Neural progenitor cell (in vitro differentiated cells): ENCODE measurements around the gene TICAM2. TPM values are rescaled to one million over a fixed set of nuclear protein-coding genes. Genes with fewer than 3 reads are reported as not detected.

ENCODE experiments used
- DNase-seq: peaks from one replicate; pipeline ENCODE4 v3.0.0-alpha.2; 2016; ENCODE audit warnings: low spot score
- H2AFZ ChIP-seq: fragments of 200-600 bp; sonication (generic); replicated peaks from 2 replicates; pipeline ENCODE4 v1.6.1; 2016; ENCODE audit warnings: antibody characterized with exemption
- H3F3A ChIP-seq: fragments of 200-600 bp; sonication (generic); 2 replicates; pipeline ENCODE4 v1.6.1; 2016; ENCODE audit warnings: antibody characterized with exemption, low read depth
- H3K27ac ChIP-seq: fragments of 200-600 bp; sonication (generic); 2 replicates; pipeline ENCODE4 v1.5.1; 2016; ENCODE audit warnings: mild to moderate bottlenecking
- H3K27me3 ChIP-seq: fragments of 200-600 bp; sonication (generic); 2 replicates; pipeline ENCODE4 v1.6.1; 2016; ENCODE audit warnings: mild to moderate bottlenecking, moderate library complexity
- H3K36me3 ChIP-seq: fragments of 200-600 bp; sonication (generic); 2 replicates; pipeline ENCODE4 v1.5.1; 2016
- H3K4me1 ChIP-seq: fragments of 200-600 bp; sonication (generic); 2 replicates; pipeline ENCODE4 v1.6.1; 2016; ENCODE audit warnings: mixed run types
- H3K4me2 ChIP-seq: fragments of 200-600 bp; sonication (generic); 2 replicates; pipeline ENCODE4 v1.6.1; 2016
- H3K4me3 ChIP-seq: fragments of 200-600 bp; sonication (generic); 2 replicates; pipeline ENCODE4 v1.5.1; 2016
- H3K79me2 ChIP-seq: fragments of 200-600 bp; sonication (generic); 2 replicates; pipeline ENCODE4 v1.6.1; 2016; ENCODE audit warnings: low read depth
- H3K9ac ChIP-seq: fragments of 200-600 bp; sonication (generic); 2 replicates; pipeline ENCODE4 v1.6.1; 2016
- H3K9me3 ChIP-seq: fragments of 200-600 bp; sonication (generic); 2 replicates; pipeline ENCODE4 v1.5.1; 2016; ENCODE audit warnings: low read depth
- H4K20me1 ChIP-seq: fragments of 200-600 bp; sonication (generic); 2 replicates; pipeline ENCODE4 v1.6.1; 2016; ENCODE audit warnings: low read depth
- H3K27ac Mint-ChIP-seq: 3 replicates; pipeline ENCODE4 v1.8.0; 2021; ENCODE audit warnings: mixed read lengths
- H3K27me3 Mint-ChIP-seq: 2 replicates; pipeline ENCODE4 v1.8.0; 2022; ENCODE audit warnings: low read depth, mild to moderate bottlenecking, inconsistent platforms, moderate library complexity, mixed read lengths; ENCODE audit not compliant: insufficient read depth
- H3K36me3 Mint-ChIP-seq: 3 replicates; pipeline ENCODE4 v1.8.0; 2021; ENCODE audit warnings: mixed read lengths
- H3K4me1 Mint-ChIP-seq: 3 replicates; pipeline ENCODE4 v1.8.0; 2021; ENCODE audit warnings: mixed read lengths
- H3K4me3 Mint-ChIP-seq: 3 replicates; pipeline ENCODE4 v1.8.0; 2021; ENCODE audit warnings: mild to moderate bottlenecking, moderate library complexity, mixed read lengths
- H3K9me3 Mint-ChIP-seq: 3 replicates; pipeline ENCODE4 v1.8.0; 2020; ENCODE audit warnings: mixed read lengths
- EZH2 ChIP-seq: fragments of 200-600 bp; sonication (generic); IDR thresholded peaks from 2 replicates; pipeline ENCODE4 v1.6.1; 2017; ENCODE audit warnings: antibody characterized with exemption, mild to moderate bottlenecking, moderate library complexity
- EZH2phosphoT487 ChIP-seq: fragments of 200-600 bp; sonication (generic); IDR thresholded peaks from 2 replicates; pipeline ENCODE4 v1.6.1; 2017; ENCODE audit warnings: antibody characterized with exemption
- total RNA-seq: library from RNA; depleted of rRNA; stranded (reverse); fragments of >200 nt; gene quantifications from 2 replicates; pipeline ENCODE4 v1.2.3, GENCODE V29; 2015; ENCODE audit warnings: low replicate concordance
- TF ChIP-seq, protein P1 (sequence below): fragments of 200-600 bp; sonication (generic); IDR thresholded peaks from 2 replicates; pipeline ENCODE4 v1.5.1; 2017; ENCODE audit warnings: antibody characterized with exemption, mild to moderate bottlenecking

The TICAM2 gene
- total RNA-seq, 1 donor from 2014 or later, result not detected

DNA sequence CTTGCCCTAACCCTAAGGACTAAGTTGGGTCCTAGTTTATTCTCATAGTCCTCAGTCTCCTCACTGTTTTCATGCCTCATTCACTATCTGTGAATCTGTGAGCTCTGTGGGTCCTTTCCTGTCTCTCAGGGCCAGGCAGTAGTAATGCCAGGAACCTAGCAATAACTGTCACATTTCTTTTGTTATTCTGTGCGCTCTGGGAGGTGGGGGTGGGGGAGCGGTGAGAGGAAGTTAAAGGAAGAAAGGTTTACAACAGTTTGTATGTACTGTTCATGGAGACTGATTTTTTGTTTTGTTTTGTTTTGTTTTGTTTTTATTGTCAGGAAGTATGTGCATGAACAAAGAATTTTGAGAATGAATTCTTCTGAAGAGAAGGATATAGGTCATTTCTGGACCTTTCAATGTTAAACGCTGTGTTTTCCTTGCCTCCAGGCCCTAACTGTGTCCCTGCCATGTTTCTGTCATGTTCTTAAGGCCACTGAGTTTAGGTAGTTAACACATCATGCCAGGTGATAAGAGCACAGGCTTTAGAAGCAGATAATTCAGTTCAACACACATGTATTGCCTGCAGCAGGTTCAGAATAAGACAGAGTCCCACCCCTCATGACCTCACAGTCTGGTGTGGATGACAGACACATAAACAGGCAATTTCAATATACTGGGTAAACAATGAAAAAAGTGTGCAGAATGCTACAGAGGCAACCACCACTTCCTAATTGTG is 44.5 kb downstream of the TICAM2 start:
- no peaks in the 10 kb centered on the region for H3K79me2 ChIP-seq
- H3K4me1 ChIP-seq, result no peaks in the 10 kb centered on the region
- Mint-ChIP-seq H3K36me3 (no peaks in the 10 kb centered on the region), H3K27ac (no peak overlapping the region), H3K27me3 (no peaks in the 10 kb centered on the region), H3K4me3 (no peak overlapping the region), H3K4me1 (peaks cover 8% of the 10 kb centered on the region), H3K9me3 (no peaks in the 10 kb centered on the region)
- DNase-seq, result no peak
- H3K9me3 ChIP-seq, result no peaks in the 10 kb centered on the region
- H2AFZ ChIP-seq, result no peak overlapping the region
- H3K9ac ChIP-seq, result no peak overlapping the region
- no peaks in the 10 kb centered on the region for H3F3A ChIP-seq
- no peaks in the 10 kb centered on the region for H3K36me3 ChIP-seq
- H3K4me2 ChIP-seq, result no peak overlapping the region
- H4K20me1 ChIP-seq, result no peaks in the 10 kb centered on the region
- TF ChIP-seq, protein P1, sequence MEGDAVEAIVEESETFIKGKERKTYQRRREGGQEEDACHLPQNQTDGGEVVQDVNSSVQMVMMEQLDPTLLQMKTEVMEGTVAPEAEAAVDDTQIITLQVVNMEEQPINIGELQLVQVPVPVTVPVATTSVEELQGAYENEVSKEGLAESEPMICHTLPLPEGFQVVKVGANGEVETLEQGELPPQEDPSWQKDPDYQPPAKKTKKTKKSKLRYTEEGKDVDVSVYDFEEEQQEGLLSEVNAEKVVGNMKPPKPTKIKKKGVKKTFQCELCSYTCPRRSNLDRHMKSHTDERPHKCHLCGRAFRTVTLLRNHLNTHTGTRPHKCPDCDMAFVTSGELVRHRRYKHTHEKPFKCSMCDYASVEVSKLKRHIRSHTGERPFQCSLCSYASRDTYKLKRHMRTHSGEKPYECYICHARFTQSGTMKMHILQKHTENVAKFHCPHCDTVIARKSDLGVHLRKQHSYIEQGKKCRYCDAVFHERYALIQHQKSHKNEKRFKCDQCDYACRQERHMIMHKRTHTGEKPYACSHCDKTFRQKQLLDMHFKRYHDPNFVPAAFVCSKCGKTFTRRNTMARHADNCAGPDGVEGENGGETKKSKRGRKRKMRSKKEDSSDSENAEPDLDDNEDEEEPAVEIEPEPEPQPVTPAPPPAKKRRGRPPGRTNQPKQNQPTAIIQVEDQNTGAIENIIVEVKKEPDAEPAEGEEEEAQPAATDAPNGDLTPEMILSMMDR, result no peak
- TF ChIP-seq EZH2 (no peak), EZH2phosphoT487 (no peak)
- no peaks in the 10 kb centered on the region for H3K27me3 ChIP-seq
- H3K27ac ChIP-seq, result no peak overlapping the region
- no peak overlapping the region for H3K4me3 ChIP-seq

DNA sequence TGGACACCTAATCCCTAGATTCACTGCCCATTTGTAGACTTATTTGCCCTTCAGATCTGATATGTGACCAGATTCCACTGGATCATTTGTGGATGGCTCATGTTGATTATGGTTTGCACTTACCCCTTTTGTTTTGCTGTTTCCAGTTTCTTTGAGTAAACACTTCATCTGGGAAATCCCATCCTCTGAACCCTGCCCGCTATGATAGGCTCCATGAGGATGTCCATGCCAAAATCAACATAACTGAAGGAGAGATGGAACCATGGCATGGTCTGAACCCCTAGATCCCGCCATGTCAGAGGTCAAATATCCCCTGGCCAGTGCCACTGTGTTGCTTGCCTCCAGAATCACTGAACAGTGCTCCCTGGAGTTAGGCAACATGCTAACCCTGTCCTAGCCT is 46.0 kb downstream of the TICAM2 start:
- Histone ChIP-seq H3K4me1 (no peaks in the 10 kb centered on the region), H3K4me3 (no peak overlapping the region), H3K4me2 (no peak overlapping the region), H3K27me3 (no peaks in the 10 kb centered on the region), H3K9me3 (no peaks in the 10 kb centered on the region), H2AFZ (no peak overlapping the region), H3K79me2 (no peaks in the 10 kb centered on the region), H4K20me1 (no peaks in the 10 kb centered on the region), H3K9ac (no peak overlapping the region), H3K27ac (no peak overlapping the region), H3K36me3 (no peaks in the 10 kb centered on the region), H3F3A (no peaks in the 10 kb centered on the region)
- no peak overlapping the region for H3K27ac Mint-ChIP-seq
- H3K36me3 Mint-ChIP-seq, result no peaks in the 10 kb centered on the region
- no peak for DNase-seq
- H3K9me3 Mint-ChIP-seq, result no peaks in the 10 kb centered on the region
- no peaks in the 10 kb centered on the region for H3K27me3 Mint-ChIP-seq
- TF ChIP-seq EZH2phosphoT487, result no peak
- no peak for TF ChIP-seq EZH2
- peaks cover 8% of the 10 kb centered on the region for H3K4me1 Mint-ChIP-seq
- H3K4me3 Mint-ChIP-seq, result no peak overlapping the region

DNA sequence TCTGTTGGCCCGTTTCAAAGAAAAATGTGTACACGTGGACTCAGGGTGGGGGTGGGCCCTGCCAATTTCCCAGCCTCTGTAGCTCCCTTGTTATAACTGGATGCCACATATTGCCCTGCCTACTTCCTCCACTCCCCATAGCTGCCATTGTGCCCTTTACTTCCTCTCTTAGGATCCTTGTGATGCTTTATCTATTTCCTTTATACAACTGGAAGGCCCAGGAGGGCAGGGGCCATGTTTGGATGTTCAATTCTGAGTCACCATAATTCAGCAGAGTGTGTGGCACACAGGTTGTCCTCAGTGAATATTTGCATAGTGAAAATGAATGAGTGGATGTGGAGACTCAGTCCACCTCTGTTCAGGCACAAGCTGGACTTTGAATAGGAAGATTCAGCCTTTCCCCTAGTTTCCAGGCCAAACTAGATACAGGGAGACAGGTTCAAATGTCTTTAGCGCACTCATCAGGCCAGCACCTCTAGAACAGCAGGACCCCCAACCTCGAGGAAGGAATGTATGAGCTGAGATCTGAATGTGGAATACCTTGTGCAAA is 47.1 kb downstream of the TICAM2 start:
- no peak for TF ChIP-seq EZH2phosphoT487
- TF ChIP-seq, protein P1, result no peak
- TF ChIP-seq EZH2, result no peak
- Histone ChIP-seq H2AFZ (no peak overlapping the region), H3K79me2 (no peaks in the 10 kb centered on the region), H4K20me1 (no peaks in the 10 kb centered on the region), H3K4me1 (no peaks in the 10 kb centered on the region), H3K9ac (no peak overlapping the region), H3K27me3 (no peaks in the 10 kb centered on the region), H3K4me2 (no peak overlapping the region), H3K27ac (no peak overlapping the region), H3K4me3 (no peak overlapping the region), H3F3A (no peaks in the 10 kb centered on the region), H3K36me3 (no peaks in the 10 kb centered on the region), H3K9me3 (no peaks in the 10 kb centered on the region)
- H3K9me3 Mint-ChIP-seq, result no peaks in the 10 kb centered on the region
- DNase-seq, result no peak
- H3K4me3 Mint-ChIP-seq, result no peak overlapping the region
- H3K36me3 Mint-ChIP-seq, result no peaks in the 10 kb centered on the region
- H3K27ac Mint-ChIP-seq, result no peak overlapping the region
- no peaks in the 10 kb centered on the region for H3K27me3 Mint-ChIP-seq
- H3K4me1 Mint-ChIP-seq, result peaks cover 11% of the 10 kb centered on the region

DNA sequence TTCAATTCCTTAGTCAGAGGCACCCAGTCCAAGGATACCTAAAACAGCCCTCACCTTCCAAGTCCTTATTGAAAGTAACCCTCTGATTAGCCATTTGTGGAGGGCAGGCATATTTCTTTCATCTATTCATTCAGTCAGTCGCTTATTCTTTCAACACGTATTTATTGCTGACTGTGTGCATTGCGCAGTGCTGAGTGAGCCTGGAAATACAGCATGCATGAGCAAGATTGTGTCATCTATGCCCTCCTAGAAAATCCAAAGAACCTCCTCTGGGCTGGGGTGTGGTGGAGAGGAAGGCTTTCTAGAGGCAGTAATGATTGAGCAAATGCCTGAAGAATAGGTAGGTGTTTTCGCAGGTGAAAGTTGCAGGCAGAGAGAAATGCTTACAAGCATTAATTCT is 49.2 kb downstream of the TICAM2 start:
- Histone ChIP-seq H3K4me3 (no peak overlapping the region), H3K4me2 (no peak overlapping the region), H3K9ac (no peak overlapping the region), H3K27me3 (no peaks in the 10 kb centered on the region), H4K20me1 (no peaks in the 10 kb centered on the region), H3K27ac (no peak overlapping the region), H2AFZ (no peak overlapping the region), H3F3A (no peaks in the 10 kb centered on the region), H3K79me2 (no peaks in the 10 kb centered on the region), H3K36me3 (no peaks in the 10 kb centered on the region), H3K9me3 (no peaks in the 10 kb centered on the region), H3K4me1 (no peaks in the 10 kb centered on the region)
- H3K4me1 Mint-ChIP-seq, result peaks cover 12% of the 10 kb centered on the region
- H3K36me3 Mint-ChIP-seq, result no peaks in the 10 kb centered on the region
- TF ChIP-seq, protein P1, result no peak
- TF ChIP-seq EZH2phosphoT487 (no peak), EZH2 (no peak)
- no peaks in the 10 kb centered on the region for H3K9me3 Mint-ChIP-seq
- no peak for DNase-seq
- no peaks in the 10 kb centered on the region for H3K27me3 Mint-ChIP-seq
- H3K4me3 Mint-ChIP-seq, result no peak overlapping the region
- H3K27ac Mint-ChIP-seq, result no peak overlapping the region
